Astrocyte (in vitro differentiated cells and primary cell): ENCODE measurements around the gene ADD1.

Experiments used
- EZH2 ChIP-seq: IDR thresholded peaks from 2 replicates; pipeline ENCODE4 v1.6.1; 2012; ENCODE audit warnings: mild to moderate bottlenecking, low read length, inconsistent platforms; ENCODE audit not compliant: insufficient read depth
- TF ChIP-seq, protein P1 (sequence below): IDR thresholded peaks from 2 replicates; pipeline ENCODE4 v1.5.1; 2011; ENCODE audit warnings: low read depth, mild to moderate bottlenecking, inconsistent platforms, low read length, moderate library complexity; ENCODE audit not compliant: insufficient read depth

DNA sequence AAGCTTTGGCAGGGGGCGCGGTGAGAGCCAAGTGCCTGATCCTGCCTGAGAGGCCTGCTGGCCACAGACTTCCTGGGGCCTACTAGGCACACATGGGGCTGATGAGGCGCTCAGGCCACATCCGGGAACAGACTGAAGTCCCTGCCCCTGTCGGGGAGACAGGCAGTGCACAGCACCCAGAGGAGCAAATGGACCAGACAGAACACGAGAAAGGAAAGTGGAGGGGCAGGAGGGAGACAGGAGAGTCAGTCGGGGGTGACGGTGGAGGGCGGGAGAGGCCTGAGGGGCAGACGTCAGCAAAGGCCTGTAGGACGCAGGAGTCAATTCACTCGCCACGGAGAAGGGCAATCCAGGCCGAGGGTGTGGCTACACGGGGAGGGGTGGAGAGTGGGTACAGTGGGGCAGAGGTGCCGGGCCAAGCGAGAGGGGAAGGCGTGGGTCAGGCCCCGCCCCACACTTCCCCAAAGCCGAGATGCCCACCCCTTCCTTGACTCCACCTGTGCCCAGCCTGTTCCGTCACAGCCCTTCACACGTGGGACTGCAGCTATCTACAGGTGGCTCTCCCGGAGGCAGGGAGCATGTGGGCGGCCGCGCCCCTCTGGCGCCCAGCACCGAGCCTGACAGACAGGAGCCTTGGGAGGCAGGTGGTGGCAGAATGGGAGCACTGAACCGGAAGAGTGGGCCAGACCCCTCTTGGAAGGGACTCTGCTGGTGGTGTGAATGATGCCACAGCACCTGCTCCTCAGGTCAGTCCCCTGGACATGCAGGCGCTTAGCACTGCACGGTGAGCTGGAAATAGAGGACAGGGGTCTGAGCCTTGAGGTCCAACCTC is 99.1 kb downstream of the ADD1 start:
- TF ChIP-seq, protein P1, sequence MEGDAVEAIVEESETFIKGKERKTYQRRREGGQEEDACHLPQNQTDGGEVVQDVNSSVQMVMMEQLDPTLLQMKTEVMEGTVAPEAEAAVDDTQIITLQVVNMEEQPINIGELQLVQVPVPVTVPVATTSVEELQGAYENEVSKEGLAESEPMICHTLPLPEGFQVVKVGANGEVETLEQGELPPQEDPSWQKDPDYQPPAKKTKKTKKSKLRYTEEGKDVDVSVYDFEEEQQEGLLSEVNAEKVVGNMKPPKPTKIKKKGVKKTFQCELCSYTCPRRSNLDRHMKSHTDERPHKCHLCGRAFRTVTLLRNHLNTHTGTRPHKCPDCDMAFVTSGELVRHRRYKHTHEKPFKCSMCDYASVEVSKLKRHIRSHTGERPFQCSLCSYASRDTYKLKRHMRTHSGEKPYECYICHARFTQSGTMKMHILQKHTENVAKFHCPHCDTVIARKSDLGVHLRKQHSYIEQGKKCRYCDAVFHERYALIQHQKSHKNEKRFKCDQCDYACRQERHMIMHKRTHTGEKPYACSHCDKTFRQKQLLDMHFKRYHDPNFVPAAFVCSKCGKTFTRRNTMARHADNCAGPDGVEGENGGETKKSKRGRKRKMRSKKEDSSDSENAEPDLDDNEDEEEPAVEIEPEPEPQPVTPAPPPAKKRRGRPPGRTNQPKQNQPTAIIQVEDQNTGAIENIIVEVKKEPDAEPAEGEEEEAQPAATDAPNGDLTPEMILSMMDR, result no peak
- no peak for TF ChIP-seq EZH2
